ENCODE results near the gene IFT81. TPM values are rescaled to one million over a fixed set of nuclear protein-coding genes. Genes with fewer than 3 reads are reported as not detected.

The IFT81 gene
- total and polyA plus RNA-seq, 2 experiments from 2014 or later, result 17.5 to 22.3 TPM

- Histone ChIP-seq H3K36me3 (ENCODE audit: insufficient read depth) (no peaks in the 10 kb centered on the region), H3K4me1 (ENCODE audit: insufficient read depth) (no peaks in the 10 kb centered on the region), H3F3A (replicated peaks; ENCODE audit: low read depth) (no peaks in the 10 kb centered on the region), H3K27ac (ENCODE audit: low read depth) (no peak overlapping the region), H3K9me2 (ENCODE audit: insufficient read depth) (no peaks in the 10 kb centered on the region; the same call in 1 of the 2 replicates), H3K79me2 (replicated peaks; ENCODE audit: insufficient read depth) (no peaks in the 10 kb centered on the region), H3K4me2 (no peak overlapping the region), H3K4me3 (no peak overlapping the region), H2AFZ (peak overlapping the region; percentile 67; the same call in 1 of the 2 replicates), H4K20me1 (replicated peaks; ENCODE audit: insufficient read depth) (no peaks in the 10 kb centered on the region), H3K27me3 (ENCODE audit: insufficient read depth) (no peaks in the 10 kb centered on the region)
- peaks cover 20% of the 10 kb centered on the region for H3K4me1 Mint-ChIP-seq
- H3K4me3 Mint-ChIP-seq, result no peak overlapping the region
- peaks cover 5% of the 10 kb centered on the region for H3K27me3 Mint-ChIP-seq (ENCODE audit: insufficient read depth, low read depth, poor library complexity)
- H3K9me3 Mint-ChIP-seq, result no peaks in the 10 kb centered on the region
- TF ChIP-seq POLR2AphosphoS5 (IDR thresholded peaks at IDR 0.05; ENCODE audit: low read depth) (no peak), ZNF462 (CRISPR knock-in tag; IDR thresholded peaks at IDR 0.05) (no peak), JUNB (IDR thresholded peaks at IDR 0.05; ENCODE audit: unreplicated experiment) (no peak), STAT1 (IDR thresholded peaks at IDR 0.05; ENCODE audit: unreplicated experiment) (no peak), ZNF114 (CRISPR knock-in tag; IDR thresholded peaks at IDR 0.05) (no peak), ZNF331 (CRISPR knock-in tag; IDR thresholded peaks at IDR 0.05; ENCODE audit: low read depth) (no peak)
- ATAC-seq, result no peak
- no peak for DNase-seq (ENCODE audit: low spot score)
- H3K27ac Mint-ChIP-seq, result no peak overlapping the region
- no peaks in the 10 kb centered on the region for H3K36me3 Mint-ChIP-seq (ENCODE audit: low read depth)
Observed at GRCh38 chr12:110105159-110105558, 19.0 kb upstream of the IFT81 start.

GRCh38 chr12:110105986-110106385 is 18.2 kb upstream of the IFT81 start:
- no peak overlapping the region for H3K27ac ChIP-seq (ENCODE audit: low read depth)
- no peaks in the 10 kb centered on the region; the same call in 1 of the 2 replicates for H3K9me2 ChIP-seq (ENCODE audit: insufficient read depth)
- Mint-ChIP-seq H3K27me3 (ENCODE audit: insufficient read depth, low read depth, poor library complexity) (peaks cover 5% of the 10 kb centered on the region), H3K36me3 (ENCODE audit: low read depth) (no peaks in the 10 kb centered on the region), H3K9me3 (no peaks in the 10 kb centered on the region), H3K4me1 (peaks cover 15% of the 10 kb centered on the region), H3K27ac (no peak overlapping the region), H3K4me3 (no peak overlapping the region)
- H3K27me3 ChIP-seq (ENCODE audit: insufficient read depth), result no peaks in the 10 kb centered on the region
- ATAC-seq (no peak), DNase-seq (ENCODE audit: low spot score) (no peak)
- H4K20me1 ChIP-seq (replicated peaks; ENCODE audit: insufficient read depth), result no peaks in the 10 kb centered on the region
- H3F3A ChIP-seq (replicated peaks; ENCODE audit: low read depth), result no peaks in the 10 kb centered on the region
- 0 out of 2 replicates have a peak overlapping the region, but pooled peaks have one; percentile 10 for H2AFZ ChIP-seq
- no peaks in the 10 kb centered on the region for H3K79me2 ChIP-seq (replicated peaks; ENCODE audit: insufficient read depth)
- H3K4me3 ChIP-seq, result no peak overlapping the region
- H3K36me3 ChIP-seq (ENCODE audit: insufficient read depth), result no peaks in the 10 kb centered on the region
- no peaks in the 10 kb centered on the region for H3K4me1 ChIP-seq (ENCODE audit: insufficient read depth)
- no peak overlapping the region for H3K4me2 ChIP-seq
- no peak for TF ChIP-seq ZNF331 (CRISPR knock-in tag; IDR thresholded peaks at IDR 0.05; ENCODE audit: low read depth)
- TF ChIP-seq ETS1 (IDR thresholded peaks at IDR 0.05), result no peak
- TF ChIP-seq REST (IDR thresholded peaks at IDR 0.05; ENCODE audit: unreplicated experiment), result no peak
- no peak for TF ChIP-seq CTCF (conservative IDR thresholded peaks at IDR 0.05; ENCODE audit: low read depth in 2 of 2)
- TF ChIP-seq POLR2AphosphoS5 (IDR thresholded peaks at IDR 0.05; ENCODE audit: low read depth), result no peak

Data from GM23338 (cell line).